ENCODE results near the gene SCFD2.

SCFD2 gene

DNA sequence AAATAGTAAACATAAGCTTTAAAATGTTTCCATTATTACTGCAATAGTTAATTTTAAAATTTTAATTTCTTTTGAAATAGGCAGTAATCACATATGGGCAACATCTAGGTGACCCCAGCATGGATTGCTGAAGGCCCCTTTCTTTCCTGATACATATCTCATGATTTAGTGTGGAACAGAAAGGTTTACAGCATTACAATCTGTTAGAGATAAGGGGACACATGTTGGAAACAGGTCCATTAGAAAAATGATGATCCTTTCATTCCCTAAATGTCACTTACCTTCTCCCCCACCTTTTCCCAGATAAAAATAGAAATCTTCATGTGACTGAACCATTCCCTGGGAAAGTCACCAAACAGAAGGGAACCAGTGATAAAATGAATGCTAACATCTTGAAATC is 413.3 kb downstream of the SCFD2 start:
- DNase-seq (ENCODE audit: low read depth): no peak

DNA sequence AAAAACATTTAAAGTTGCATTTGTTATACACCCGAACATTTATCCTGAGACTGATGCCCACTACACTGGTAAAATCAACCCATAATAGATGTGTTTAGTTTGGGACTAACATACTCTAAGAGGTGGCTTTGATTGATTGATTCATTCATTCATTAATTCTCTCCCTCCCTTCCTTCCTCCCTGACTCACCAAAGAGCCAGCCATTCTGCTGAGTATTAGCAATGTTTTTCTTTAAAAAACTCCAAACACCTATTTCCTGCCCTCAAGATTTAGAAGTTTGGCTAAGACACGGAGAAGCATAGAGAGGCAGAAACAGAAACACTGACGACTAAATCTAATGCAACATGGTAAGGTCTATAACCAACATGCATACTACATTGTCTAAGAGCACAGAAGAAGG is 414.8 kb downstream of the SCFD2 start:
- no peak for DNase-seq (ENCODE audit: low read depth)

DNA sequence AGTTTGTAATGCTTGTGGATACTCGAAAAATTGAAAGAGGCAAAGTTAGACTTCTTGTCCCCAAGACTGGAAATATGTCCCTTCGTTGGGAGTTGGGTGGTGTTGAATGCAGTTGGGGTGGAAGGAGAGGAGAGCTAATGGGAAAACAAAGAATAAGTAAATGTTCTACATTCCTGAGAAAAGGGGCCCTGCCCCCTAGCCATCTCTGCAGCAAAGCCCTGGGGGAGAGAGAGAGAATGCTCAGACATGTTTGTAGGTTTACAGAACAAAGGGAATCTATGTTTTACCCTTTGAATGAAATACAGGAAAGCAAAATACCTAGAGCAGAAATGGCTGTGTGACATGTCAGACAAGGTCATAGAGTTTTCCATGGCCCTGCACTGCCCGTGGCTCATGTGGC is 415.6 kb downstream of the SCFD2 start:
- DNase-seq (ENCODE audit: low read depth): no peak

DNA sequence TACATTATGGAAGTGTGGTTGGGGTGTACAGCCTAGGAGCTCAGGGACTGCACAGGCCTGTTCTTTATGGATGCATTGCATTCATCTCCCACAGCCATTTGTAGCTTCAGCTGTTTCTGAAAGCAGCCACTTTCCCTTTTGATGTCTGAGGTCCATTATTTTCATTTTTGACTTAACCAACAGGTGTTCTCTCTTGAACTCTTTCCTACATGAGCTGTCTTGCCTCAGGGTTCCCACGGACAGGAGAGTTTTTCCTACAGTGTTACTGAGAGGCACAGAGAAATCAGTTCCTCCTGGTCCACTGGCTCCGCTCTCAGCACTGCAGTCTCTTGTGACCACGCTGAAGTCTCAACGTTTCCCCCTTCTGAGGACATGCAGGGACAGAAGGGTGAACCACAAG is 416.5 kb downstream of the SCFD2 start:
- no peak for DNase-seq (ENCODE audit: low read depth)

DNA sequence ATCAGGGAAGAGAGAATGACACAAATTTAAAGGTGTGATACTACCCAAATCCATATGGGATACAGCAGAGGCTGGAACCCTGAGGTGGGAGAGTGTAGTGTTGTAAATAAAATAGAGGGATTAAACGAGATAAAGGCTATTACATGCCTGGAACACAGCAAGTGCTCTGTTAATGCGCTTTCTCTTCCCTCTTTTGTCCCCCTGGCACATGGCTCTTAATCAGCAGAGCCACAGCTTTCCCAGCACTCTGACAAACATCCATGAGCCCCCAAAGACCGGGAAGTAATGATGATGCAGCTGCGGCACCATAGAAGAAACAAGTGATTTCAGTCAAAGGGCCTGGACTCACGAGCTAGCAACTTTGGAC is 417.8 kb downstream of the SCFD2 start:
- DNase-seq (ENCODE audit: low read depth): no peak

DNA sequence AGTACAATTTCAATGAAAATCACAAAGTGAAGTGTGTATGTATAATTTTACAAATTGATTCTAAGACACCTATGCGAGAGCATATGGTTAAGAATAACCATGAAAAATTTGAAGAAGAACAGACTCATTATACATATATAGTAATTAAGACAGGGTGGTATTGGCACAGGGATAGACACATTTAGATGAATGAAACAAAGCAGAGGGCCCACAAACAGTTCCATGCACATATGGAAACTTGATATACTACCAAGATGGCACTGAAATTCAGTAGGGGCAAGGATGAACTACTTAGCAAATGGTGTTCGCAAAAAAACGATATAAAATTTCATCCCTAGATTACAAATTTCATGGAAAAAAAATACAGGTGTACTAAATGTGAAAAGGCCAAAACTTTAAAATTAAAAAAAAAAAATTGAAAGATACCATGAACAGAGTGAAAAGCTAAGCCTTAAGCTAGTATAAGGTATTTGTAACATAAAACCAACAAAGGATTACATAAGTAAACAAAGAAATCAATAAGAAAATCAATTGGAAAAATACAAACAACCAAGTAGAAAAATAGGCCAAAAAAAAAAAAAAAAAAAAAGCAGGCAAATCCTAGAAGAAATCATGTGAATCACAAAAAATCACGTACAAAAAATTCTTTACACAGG is 418.3 kb downstream of the SCFD2 start:
- DNase-seq (ENCODE audit: low read depth): no peak

DNA sequence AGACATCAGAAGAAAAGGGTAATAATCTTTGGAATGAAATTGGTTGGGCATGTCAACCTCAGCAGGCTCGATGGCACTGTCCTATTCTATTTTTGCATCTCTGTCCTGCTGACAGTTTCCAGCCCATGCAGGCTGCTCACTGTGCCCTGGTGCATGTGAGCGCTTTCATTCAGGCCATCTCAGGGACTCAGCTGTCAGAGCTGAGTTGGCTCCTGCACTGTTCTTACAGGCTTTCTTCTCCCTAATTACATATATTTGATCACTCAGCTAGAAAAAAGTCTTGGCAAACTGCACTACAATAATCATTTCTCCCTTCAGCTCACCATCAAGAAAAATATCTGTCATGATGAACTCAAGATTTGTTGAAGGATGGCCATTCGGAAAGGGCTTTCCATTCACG is 419.0 kb downstream of the SCFD2 start:
- DNase-seq (ENCODE audit: low read depth): no peak

DNA sequence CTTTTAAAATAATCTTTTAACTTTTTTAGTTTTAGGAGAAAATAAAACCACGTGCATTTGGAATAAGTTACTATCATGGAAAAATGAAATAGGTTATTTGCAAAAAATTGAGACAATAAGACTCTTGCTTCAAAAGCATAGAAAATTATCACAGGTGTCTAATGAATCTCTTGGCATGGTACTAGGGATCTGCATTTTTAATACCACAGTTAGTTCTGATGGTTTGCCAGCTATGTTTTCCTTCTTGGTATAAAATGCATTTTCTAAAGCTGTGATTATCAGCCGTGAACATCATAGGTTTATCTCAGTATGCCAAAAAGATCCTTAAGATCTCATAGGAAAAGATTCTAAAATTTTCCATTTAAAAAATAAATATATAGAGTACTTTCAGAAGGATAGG is 419.9 kb downstream of the SCFD2 start:
- DNase-seq (ENCODE audit: low read depth): no peak

DNA sequence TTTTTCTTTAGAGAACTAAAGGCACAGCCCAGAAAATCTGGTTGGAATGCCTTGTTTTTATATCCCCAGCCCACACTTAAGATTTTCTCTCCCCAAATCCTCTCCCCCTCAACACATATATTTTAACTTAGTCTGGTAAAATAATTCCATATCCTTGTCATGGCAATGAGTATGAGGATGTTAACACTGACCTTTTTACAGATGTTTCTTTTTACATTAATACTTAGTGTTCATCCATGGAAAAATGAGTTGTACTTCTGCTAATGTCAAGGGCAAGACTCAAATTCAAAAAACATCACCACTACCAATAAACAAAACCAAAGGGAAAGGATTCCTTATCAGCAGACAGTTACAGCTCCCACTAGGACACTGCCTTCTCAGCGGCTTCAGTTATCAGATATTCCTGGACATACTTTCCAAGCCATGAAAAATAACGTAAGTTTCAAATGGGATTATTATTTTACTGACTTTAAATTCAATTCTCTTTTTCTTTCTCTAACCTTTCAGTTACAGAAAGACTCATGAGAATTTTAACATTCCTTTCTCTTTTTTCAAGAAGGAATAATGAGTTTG is 420.4 kb downstream of the SCFD2 start:
- no peak for DNase-seq (ENCODE audit: low read depth)

DNA sequence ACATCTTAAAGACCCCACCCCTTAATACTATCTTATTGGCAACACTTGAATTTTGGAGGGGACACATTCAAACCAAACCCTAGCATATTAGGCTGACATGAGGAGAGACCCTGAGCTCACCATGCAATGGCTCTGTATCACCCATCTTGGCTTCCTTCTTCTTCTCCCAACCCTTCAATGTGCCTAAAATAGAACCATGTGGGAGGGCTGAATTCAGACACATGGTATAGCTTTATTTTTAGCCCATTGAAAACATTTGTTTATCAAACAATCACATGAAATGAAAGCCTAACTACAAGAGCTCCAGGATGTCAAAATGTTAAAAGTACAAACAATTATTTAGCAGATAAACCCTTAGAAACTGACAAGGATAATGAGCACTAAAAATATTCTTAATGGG is 422.2 kb downstream of the SCFD2 start:
- no peak for DNase-seq (ENCODE audit: low read depth)

DNA sequence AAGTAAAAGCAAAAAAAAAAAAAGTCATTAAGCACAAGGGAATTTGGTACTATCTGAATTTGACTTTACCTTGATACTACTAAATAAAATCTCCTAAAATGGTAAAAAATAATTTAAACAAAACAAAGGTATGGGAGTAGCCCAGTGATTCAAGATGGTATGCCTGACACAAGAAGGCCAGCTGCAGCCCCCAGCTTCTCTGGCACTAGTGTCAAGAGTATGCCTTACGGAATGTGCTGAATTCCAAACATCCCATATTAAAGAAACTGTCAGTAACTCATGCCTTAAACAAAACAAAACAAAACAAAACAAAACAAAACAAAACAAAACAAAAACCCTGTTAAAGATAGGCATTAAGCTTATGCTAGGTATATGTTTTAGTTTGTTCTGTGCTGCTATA is 422.9 kb downstream of the SCFD2 start:
- no peak for DNase-seq (ENCODE audit: low read depth)

DNA sequence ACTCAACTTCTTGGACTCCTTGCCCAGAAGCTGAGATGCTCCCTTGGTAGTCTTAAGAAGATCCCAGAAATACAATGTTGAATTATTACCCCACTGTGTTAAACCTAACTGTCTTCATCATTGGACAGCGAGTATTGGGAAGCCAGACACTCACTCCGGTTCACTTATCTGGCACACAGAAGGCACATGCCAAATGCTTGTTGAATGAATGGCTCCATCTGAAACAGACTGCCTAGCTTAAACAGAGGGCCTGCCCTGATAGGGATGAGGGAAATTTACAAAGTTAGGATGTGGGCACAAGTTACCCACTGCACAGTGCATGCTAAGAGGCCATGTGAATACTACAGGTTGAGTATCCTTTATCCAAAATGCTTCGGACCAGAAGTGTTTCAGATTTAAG is 424.4 kb downstream of the SCFD2 start:
- DNase-seq (ENCODE audit: low read depth): no peak

DNA sequence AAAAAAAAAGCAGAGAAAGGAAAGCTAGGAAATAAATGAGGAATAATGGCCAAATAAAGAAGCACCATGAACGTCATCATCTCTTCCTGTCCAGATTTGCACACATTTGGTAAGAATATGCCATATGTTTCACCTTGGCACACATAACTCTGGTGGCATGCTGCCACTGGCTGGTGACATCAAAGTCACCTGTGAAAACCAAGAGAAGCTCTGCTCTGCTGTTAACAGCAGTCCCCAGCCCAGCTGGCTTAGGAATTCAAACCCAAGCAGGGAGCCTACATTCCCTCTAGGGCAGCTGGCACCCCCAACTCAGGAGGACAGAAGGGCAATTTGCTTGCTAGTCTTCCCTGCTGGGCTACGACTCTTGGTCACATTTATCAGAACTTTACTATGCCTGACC is 426.1 kb downstream of the SCFD2 start:
- DNase-seq (ENCODE audit: low read depth): no peak

DNA sequence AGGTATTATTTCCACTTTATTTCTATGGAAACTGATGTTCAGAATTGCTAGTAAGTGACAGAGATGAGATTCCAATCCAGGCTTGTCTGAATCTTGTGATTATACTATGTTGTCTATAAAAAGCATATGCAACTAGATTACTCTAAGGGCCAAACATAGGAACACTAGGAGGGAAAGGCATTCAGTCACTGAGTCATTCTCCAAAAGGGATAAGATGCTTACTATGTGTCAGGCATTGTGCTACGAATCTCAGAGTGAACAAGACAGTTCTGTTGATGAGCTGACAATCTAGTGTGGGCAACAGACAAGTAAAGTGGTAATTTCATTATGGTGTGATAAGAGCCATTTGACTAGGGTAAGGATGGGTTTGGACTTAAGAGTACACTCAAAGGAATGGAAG is 426.5 kb downstream of the SCFD2 start:
- no peak for DNase-seq (ENCODE audit: low read depth)

DNA sequence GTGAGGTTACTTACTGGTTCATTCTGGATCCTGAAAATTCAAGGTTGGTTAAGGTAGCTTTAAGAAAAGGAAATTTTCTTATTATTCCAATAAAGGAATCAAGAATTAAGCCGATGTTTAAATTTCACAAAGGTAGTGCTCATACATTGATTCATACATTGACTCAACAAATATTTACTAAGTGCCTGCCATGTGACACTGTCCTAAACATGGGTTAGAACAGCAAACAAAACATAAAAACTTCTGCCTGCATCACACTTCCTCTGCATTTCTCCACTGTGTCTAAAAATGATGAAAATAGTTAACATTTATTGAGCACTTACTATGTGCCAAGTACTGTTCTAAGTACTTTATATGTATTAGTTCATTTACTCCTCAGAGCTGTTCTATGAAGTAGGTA is 428.0 kb downstream of the SCFD2 start:
- DNase-seq (ENCODE audit: low read depth): no peak

DNA sequence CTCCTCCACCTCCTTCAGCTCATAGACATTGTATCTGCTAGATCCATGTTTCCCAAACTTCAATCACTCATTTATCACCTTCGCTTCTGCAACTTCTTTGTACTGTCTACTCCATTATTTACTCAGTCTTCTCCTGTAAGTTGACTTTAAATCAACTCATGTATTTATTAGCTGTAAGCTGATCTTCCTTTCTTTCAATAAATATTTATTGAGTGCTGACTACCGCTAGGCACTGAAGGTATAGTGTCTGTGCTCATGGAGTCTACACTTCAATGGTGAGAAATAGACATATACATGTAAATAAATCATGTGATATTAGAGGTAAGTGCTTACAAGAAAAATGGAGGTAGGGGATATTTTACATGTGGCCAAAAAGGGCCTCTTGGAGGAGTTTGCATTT is 429.1 kb downstream of the SCFD2 start:
- DNase-seq (ENCODE audit: low read depth): no peak

DNA sequence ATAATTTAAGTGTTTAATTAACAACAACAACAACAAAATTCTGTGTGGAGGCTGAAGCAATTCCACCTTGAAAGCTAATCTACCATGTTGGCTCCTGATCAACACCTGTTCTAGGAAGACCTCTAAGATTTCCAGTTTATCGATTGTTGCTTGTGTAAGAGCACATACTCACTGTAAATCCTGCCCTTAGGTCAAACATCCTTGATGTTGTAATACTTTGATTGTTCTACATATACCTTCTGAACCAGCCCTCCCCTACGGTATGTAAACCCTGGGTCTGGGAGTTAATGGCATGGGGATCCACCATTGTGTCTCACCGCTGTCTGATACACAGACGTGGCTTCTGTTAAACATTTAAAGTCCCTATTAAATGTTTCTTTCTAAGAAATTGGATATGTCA is 430.5 kb downstream of the SCFD2 start:
- DNase-seq (ENCODE audit: low read depth): no peak

DNA sequence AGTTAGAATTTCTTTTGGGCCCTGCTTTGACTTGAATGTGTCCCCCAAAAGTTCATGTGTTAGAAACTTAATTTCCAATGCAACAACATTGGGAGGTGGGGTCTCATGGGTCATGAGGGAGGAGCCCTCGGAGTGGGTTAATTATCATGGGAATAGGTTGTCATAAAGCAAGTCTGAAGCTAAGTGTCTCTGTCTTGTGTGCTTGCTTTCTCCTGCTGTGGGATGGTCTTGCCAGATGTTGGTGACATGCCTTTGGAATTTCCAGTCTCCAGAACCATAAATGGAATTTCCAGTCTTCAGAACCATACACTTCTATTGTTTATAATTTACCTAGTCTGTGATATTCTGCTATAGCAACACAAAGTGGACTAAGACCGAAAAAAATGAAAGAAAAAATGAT is 432.1 kb downstream of the SCFD2 start:
- DNase-seq (ENCODE audit: low read depth): no peak

DNA sequence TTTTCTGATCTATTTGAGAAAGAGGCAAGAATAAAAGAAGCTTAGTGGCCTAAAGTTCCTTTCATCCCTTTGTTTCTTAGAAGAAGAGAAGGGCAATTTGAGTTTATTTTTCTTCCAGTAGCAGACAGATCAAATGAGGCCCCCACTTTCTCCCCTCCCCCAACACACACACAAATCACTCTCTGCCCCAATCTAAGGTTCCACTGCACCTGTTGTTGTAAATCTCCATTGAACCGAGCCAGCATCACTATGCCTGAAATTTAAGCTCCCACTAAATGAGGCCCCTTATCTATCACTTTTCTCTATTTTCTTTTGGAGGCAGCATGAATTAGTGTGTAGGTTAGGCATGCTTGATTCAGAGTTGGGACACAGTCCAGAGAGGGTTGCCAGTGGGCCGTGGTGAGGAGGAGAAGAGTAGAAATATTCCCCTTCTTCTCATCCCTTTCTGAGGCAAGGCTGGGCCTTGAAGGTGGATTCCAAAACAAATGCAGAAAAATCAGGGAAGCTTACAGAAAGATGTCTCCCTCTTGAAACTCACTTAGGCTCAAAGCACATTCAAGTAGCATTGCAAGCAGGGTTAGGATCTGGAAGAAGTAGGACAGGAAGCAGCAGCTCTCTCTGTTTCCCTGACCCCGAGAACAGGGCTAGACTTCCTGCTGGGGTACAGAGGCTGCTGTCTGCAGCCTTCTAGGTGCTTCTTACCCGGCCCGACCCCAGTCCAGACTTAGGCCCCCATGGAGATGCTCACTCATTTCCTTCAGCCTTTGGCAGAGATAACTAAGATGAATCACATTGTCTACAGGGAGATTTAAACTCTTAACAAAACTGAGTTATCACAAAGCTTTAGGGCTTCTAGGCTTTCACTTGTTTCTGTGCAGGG is 433.0 kb downstream of the SCFD2 start:
- no peak for DNase-seq (ENCODE audit: low read depth)

DNA sequence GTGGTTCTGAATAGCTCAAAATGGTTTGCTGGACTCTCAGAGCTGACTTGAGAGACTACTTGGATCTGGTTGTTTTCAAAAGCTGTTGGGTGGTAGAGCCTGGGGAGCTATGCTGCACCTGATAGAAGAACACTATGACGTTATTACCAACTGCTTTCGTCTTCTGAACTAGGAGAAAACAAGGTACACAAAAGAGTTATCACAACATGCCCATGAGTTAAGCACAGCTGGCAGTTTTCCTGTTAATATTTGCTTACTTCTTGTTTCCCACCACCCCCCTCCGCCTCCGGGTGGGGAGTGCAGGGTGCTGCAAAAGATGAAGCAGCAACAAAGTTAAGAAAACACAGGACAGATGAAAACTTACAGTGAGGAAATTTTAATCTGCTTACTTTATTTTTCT is 434.6 kb downstream of the SCFD2 start:
- no peak for DNase-seq (ENCODE audit: low read depth)

DNA sequence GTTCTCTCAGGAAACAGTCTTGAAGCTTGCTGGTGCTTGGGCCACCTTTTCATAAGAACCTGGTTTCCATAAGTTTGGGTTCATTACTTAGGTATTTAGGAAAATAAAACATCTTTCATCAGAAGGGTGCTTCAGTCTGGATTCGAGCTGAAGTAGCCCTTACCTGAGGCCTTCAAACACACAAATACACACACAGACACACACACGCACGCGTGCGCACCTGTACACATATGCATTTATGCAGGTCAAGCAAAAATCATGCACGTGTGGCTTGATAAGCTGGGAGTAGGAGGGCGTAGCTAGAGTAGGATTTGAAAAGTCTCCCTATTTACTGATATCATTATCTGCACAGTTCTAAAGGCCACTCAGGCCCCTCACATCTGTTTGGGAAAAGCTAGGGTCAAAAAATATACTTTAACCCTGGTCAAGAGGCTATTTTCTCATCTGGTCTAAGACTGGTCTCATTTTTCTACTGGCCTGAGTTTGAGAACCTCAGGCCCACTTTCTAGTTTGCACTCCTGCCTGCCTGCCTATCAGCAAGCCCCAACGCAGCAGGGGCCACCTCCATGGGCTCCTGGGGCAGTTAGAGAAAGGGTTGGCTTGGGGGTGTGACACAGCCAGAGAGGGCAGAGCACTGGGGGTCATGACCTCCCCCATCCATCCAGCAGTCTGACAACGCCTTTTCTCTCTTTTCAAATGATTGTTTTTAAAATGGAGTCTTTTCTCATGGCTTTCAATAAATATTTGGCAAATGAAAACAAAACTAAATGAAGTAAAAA is 439.5 kb downstream of the SCFD2 start:
- no peak for DNase-seq (ENCODE audit: low read depth)

DNA sequence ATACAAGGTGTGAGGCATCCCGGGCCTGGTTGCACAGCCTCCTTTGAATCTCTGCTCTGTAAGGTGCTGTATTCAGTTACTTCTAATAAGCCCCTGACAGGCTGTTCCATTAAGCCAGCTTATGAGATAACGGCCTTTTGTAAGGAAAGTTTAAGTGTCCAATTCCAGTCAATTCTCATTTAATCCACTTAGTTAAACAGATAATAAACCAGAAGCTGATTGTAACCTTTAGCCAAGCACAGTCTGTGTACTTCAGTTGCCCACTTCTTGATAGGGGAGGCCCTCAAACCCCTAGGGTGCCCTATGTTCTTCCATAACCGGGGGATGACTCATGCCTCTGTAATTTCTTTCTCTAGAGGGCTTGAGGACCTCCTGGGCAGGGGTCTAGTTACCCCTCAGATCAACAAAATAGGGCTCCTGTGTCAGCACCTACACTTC is 440.3 kb downstream of the SCFD2 start:
- DNase-seq (ENCODE audit: low read depth): no peak

DNA sequence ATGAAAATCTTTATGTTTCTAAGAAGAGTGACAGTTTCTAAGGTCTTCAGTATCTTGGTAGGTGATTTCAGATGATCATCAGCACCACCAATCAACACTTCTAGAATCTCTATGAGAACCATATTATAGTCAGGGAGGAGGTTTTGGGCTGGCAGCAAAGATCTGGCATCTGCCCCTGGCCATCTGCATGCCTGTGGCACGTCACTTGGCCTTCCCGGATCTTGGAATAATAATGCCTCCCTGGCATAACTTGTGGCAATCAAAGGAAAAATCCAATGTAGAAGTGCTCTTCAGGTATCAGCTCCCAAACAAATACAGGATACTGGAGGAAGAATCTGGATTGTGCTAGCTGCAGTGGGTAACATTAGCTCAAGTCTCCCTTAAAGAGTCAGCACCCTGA is 446.4 kb downstream of the SCFD2 start:
- DNase-seq (ENCODE audit: low read depth): no peak

Data from CMK (cell line).